Colon (tissue), 2 donors: Measurements from ENCODE around the gene MAP3K3.

Experiments used
- FAIRE-seq: peaks from 2 replicates; lab custom pipeline; 2012; peaks lifted over from hg19 to GRCh38; lab: Jason Lieb, UNC
- donor health status: control.
- donor health status: control.

MAP3K3 gene

DNA sequence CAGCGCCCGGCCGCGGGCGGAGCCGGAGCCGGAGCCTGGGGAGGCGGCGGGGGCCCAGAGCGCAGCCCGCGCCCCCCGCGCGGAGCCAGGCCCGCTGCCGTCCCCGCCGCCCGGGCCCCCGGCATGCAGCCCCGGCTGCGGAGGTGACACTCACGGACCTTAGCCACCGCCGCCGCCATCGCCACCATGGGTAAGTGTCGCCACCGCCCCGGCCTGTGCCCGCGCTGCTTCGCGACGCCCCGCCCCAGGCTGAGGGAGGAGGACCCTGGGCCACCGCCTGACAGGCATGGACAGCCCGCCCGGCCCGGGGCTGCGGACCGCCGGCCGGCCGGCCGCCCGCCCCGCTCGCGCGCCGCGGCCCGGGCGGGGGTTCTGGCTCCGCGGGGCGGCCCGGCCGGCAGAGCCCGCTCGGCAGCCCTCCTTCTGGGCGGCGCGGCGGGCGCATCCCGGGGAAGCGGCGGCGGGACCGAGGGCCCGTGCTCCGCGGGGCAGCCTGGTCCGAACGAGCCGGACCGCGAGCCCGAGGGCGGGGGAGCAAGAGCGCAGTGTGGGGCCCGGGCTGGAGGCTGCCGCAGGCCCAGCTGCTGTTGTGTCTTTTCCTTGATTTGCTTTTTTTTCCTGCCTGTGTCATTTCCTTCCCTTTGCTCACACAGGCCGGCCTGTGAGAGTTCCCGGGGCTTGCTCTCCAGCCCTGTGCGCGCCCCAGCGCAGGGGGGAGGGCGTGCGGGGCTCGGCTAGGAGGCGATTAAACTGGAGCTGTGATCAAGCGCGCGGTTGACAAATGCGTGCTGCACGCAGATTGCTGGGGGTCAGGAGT is 565 bp downstream of the MAP3K3 start:
- FAIRE-seq, result no peak

DNA sequence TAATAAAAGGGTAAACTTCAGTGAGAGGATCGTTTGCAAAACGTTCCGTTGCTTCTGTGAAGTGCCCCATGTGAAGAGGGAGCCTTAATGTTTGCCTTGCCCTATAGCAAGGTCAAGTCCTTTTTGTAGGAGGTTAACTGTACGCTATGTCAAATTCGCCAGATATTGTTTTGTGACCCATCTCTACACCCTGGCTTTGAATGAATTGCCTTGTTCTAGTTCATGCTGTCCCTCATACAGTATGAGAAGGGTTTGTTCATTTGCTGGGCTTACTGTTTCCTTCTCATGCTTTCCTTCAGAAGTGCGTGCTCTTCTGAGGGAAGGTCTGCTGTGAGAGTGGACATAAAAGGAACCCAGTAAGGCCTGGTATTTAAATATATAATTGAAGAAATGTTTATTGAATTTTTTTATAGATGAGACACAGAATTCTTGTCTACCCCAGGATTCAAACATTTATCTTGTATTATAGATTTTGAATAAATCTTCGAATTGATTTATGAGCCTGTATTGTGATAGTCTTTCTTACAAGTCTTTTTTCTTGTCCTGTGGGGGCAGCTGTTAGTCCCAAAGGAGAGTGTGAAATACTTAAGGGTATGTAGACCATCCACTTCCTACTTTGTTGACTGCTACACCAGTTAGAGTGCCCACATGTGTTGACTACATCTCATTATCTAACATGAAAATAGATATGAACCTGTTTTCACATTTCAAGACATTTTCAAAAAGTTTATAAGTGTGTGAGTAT is 1.7 kb downstream of the MAP3K3 start:
- FAIRE-seq, result no peak

DNA sequence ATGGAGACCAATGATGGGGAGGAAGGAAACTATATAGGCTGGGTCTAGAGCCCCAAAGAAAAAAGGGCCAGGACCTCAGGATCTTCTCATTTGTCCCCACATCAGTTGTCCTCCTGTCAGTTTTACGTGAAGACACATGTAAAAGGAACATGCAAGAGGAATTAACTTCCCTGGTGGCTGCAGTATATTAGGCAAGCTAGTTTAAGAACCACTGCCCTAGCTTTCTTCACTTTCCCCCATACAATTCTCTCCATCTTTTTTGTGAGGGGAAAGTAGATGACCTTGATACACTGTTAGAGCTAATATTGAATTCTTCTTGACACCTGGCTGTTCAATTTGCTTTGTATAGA is 2.3 kb downstream of the MAP3K3 start:
- no peak for FAIRE-seq

DNA sequence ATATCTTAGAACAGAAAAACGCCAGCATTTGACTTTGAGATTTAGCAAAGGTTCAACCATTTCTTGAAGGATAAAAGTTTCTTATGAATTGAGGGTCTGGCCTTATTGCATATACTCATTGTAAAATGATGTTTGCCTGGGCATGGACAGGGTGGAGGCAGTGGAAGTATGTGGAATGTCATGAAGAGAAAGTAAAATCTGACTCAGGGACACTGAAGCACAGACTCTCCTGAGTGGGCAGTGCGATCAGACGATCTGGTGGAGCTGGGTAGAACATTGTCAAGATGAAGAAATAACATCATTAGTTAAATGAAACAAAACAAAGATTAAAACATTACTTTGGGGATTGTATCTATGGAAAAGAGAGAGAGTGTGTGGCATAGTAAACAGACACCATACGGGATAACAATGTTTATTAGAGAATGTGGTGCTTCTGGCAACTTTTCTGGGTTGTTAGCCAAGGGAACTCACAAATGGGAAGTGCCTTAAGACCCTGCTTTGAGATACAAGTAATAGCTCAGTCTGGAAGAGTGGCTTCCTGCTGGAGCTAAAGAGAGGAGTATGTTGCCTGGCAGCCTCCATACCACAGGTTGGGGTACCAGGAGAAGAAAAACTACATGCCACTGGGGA is 4.4 kb downstream of the MAP3K3 start:
- FAIRE-seq, result no peak

DNA sequence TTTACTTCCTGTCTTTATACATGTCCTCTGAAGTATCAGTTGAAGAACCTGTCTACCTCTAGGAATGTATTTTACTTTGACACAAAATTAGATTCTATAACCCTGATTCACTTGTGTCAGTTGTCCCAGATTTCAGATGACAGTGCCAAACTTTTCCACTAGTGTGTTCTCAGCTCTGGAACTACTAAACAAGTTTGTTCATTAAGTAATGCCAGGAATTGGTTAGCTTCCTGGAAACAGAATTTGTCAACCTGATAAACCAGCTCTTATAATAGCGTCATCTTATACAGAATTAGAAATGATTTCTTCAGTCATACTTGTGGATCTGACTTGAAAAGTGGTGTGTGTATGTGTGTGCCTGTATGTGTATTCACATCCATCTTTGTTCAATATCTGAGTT is 7.4 kb downstream of the MAP3K3 start:
- FAIRE-seq, result no peak

DNA sequence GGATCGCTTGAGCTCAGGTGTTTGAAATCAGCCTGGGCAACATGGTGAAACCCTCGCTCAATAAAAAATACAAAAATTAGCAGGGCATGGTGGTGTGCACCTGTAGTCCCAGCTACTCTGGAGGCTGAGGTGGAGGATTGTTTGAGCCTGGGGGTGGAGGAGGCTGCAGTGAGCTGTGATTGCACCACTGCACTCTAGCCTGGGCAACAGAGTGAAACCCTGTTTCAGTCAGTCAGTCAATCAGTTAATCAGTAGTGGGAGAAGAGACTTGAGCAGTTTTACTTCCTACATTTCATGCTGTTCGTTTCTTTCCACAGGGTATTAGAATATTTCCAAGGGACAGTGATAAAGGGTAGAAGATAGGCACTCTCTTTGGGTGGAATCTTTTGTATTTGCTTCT is 8.8 kb downstream of the MAP3K3 start:
- no peak for FAIRE-seq

DNA sequence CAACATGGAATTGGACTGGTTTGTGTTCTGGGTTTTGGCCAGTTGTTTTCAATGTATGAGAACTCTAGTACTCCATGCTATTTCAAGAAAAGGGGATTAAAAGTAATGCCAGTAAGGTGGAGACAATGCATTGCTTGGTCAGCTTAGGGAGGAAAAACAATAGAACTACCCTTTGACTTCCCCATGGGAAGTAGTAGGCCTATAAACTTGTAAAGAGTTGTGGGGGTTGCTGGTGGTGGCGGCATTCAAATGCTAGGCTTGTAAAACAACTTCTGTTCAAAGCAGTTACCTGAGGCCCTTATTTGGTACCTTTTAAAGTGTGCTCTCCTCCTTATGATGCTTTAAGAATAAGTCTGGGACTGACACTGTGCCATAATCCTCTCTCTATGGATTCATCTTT is 9.4 kb downstream of the MAP3K3 start:
- FAIRE-seq, result no peak

DNA sequence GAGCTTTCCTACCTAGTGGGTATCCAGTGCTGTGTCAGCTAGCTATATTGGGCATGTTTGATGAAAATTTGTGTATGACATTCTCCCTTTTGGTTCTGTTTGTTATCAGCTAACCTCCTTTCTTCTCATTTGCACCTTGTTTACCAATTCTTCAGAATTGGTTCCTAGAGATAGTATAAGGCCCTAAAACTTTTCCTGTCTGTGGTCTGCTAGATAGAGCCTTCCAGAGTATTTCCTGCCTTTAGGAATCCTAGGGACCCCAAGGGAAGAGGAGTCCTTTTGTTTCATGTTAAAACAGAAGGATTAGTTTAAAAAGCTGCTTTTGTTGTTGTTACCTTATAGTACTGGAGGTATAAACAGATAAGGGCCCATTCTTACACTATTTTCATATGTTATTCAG is 11.5 kb downstream of the MAP3K3 start:
- no peak for FAIRE-seq

DNA sequence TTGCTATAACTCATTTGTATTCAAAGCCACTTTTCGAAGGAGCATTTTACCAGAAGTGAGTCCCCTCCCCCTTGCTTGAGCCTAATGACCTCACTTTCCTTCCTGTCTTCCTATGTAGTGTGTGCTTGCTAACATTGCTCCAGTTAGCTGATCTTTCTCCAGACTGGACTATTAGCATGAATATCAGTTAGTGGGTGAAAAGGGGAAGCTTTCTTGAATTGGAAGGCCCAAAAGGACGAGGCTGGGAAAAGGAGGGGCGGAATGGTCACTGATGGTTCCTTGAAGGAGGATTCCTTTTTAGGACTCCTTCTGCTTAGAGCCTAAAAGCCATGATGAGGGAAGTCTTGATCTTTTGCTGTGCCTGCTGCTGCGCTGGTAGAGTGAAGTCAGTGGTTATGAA is 11.9 kb downstream of the MAP3K3 start:
- no peak for FAIRE-seq

DNA sequence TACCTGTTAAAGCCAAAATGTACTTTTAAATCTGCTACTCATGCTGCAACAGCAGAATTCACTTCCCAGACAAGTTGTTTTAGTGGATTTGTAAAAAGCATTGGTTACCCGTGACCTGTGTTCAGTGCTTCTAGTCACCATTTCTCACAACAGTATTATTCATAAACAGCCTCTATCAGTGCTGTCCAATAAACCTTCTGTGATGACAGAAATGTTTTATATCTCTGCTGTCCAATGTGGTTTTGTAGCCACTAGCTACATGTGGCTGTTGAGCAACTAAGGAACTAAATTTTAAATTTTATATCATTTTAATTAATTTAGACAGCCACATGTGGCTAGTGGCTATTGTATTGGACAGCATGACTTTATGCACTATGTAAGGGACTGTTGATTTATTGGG is 12.6 kb downstream of the MAP3K3 start:
- no peak for FAIRE-seq

DNA sequence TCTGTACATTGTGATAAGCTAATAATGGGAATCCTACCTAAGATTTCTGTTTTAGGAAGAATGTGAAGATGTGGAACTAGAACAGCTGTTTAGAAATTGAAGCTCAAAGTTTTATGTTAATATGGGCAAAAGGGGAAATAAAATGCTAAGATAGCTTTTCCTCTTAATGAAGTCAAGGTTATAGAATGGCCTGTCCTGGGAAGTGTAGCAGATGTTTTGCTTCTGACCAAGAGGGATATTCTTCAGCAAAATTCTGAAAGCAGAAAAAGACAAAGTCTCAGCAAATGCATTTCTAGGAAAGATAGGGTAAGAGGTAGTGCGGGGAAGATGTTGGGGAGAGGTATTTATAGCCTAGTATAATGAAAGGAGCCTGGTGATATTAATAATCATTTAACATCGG is 13.1 kb downstream of the MAP3K3 start:
- no peak for FAIRE-seq

DNA sequence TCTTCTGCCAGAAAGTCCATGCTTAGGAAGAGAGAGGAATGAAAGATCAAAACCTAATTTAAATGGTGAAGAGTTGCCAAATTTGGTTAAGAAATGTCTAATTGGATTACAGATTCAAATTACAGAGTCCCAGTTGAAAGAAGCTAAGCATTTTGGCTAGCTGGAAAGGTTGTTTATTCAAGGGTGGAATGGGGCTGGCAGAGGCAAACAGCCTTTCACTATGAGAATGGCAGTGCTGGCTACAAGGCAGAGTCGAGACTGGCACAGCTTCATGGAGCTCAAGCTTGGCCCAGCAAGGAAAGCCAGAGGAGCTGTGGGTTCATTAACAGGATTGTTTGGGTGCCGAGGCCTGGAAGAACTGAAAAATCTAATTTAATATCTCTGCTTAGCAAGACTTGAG is 13.6 kb downstream of the MAP3K3 start:
- no peak for FAIRE-seq

DNA sequence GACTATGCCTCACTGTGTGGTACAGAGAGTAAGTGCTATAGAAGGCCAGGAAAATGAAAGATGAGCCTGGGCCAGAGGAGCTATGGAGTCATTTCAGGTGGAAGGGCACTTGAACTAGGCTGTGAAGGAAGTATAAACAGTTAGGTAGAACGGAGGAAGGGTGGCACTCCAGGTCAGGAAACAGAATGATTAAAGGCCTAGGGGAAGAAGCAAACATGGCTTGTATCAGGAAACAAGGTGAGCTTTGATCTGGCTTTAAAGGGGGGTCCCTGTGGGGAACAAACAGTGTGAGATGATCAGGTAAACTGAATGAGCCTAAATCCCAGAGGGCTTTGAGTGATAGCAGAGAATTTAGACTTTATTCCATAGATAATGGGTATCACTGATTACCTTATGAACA is 16.9 kb downstream of the MAP3K3 start:
- no peak for FAIRE-seq

DNA sequence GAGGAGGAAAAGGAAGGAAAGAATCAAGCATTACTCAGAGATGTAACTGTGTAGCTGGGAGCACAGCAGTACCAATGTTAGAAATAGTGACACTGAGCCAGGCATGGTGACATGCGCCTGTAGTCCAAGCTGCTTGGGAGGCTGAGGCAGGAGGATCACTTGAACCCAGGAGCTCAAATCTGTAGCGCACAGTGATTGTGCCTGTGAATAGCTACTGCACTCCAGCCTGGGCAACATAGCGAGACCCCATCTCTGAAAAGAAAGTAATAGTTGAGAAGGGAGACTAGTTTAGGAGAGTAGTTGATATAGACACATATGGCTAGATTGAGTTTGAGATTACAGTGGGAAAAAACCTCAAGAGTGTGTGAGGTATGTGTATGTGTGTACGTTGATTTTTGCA is 17.8 kb downstream of the MAP3K3 start:
- FAIRE-seq, result no peak

DNA sequence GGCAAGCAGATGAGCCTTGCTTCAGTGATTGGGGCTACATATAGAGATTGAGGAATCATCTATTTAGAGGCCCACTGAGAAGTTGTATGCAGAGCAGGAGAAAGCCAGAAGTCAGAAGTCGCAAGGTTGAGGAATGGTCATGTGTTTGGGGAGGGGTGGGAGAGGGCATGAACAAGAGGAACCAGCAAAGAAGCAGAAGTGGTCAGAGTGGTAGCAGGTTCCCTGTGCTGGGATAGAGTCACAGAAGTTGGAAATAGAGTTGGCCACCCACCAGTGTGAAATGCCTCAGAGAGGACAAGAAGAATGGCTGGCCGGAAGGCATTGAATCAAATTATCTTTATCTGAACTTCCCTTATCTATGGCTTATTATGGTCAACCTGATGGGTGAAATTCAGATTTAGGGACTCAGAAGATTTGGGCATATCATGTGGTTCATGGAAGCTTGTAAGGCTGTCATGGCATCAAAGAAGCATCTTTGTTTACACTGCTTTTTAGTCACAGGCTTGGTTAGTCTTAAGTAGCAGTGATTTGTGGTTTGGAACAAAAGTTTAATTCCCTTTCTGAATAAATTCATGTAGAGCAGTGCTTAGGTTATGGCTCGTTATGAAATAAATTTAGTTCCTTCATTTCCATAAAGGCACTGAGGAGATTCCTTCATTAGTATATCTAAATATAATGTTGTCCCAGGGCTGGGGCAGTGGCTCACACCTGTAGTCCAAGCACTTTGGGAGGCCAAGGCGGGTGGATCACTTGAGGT is 19.7 kb downstream of the MAP3K3 start:
- no peak for FAIRE-seq

DNA sequence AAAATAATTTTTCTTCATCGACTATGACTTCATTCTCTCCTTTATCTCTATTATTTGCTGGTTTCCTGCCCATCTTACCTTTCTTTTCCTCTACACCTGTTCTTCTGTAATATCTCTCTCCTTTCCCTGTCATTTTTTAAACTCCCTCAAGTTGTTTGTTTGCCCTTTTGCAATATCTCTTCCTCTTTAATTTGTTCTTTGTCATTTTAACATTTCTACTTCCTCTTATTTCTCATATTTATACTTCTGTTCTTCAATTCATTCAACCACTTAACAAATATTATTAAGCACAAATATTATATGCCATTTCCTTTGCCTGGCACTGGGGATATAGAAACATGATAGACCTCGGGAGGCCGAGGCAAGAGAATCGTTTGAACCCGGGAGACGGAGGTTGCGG is 22.6 kb downstream of the MAP3K3 start:
- no peak for FAIRE-seq

DNA sequence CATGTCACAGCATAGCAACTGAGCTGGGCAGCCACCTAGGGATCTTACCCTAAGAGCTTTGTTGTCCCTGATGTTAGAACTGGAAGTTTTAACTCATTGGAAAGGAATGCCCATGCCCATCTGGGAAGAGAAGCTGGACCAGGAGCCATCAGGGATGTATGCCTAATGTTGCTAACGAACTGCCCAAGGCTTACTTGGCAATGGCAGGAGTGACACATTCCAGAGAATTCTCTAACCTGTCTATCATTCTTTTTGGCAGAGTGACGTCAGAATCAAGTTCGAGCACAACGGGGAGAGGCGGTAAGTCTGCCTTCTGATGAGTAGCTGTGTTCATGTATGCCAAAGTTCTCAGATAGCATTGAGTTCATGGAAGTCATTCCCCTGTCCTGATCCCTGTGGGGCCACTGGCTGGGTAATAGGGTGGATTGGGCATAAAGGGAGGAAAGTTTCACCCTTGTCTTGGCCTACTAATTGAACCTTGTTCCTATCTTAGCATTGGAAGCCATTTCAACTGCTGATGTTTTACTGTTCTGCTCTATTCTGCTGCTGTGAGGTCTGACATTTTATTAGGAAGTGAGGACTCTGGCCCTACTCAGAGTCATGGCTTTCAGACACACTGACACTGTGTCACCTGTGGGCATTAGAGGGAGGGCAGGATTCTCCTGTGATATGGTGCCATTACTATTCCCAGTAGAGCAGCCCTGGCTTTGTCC is 23.7 kb downstream of the MAP3K3 start:
- no peak for FAIRE-seq

DNA sequence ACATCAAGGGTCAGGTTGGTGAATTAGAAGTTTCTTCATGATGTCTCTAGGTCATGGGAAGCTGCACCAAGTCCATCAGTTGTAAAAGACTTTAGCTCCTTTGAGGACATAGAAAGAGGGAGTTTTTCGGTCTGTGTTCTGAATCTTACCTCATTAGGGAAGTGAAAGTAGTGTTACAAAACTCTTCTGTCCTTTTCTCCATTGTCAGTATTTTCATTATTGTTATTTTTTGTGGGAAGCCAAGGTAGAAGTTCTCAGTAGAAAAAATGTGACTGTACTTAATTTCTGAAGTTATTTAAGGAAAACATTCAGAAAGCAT is 24.2 kb downstream of the MAP3K3 start:
- no peak for FAIRE-seq

DNA sequence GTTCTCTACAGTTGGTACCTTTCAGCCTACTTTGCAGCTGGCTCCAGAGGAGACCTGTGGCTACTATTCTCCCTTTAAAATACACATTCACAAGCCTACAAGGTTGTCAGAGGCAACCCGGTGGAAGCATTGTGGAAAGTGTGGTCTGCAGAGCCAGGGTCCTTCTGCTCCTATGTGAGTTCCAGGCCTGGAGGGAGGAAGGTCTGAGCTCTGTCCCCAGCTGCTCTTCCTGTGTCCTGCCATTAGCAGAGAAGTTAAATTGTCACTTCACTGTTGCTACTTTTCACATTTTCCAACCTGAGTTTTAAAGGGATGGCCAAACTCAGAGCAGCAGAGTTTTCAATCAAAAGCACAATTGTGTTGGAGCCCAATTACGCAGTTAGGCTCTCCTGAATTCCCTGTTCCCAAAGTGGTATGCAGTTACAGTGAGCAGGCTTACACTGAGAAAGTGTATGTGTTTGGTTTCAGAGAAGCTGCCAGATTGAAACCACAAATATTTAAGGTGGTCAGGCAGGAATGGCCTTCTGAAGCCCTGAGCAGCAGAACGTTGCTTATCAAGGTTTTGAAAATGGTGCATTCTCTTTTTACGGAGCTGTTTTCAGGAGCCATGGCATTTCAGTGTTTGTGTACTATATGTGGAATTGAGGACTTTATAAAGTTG is 25.0 kb downstream of the MAP3K3 start:
- no peak for FAIRE-seq

DNA sequence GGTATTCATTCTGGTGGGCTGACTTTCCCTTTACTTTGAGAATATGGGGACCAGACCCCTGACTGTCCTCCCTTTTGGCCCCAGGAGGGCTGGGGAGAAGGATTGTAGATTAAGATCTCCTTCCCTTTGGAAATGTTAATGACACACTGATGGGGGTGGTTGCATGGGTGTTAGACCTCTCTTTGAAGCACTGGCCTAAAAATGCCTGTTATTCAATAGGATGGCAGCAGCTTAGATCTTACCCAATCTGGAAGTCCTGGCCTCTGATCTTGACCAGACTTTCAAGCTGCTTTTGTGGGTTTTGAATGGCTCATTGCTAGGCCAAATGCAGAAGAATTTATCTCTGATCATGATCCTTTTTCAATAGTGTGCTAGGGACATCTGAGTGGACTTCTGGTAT is 25.7 kb downstream of the MAP3K3 start:
- no peak for FAIRE-seq

DNA sequence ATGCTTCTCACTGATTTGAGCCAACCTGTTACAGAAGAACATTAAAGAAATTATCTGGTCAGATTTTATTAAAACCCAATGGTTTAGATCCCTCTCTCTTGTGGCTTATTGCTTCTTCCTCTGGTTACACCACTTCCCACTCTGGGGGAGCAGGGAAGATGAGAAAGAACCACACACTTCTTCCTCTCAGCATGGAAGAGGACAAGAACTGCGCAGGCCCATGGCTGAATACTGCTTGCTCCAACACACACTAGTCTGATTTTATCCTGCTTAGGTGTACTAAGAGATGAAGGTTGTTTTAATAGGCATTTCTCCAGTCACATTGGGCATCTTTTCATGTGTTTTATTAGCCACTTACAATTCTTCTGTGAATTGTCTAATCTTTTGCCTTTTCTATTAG is 27.6 kb downstream of the MAP3K3 start:
- FAIRE-seq, result no peak

DNA sequence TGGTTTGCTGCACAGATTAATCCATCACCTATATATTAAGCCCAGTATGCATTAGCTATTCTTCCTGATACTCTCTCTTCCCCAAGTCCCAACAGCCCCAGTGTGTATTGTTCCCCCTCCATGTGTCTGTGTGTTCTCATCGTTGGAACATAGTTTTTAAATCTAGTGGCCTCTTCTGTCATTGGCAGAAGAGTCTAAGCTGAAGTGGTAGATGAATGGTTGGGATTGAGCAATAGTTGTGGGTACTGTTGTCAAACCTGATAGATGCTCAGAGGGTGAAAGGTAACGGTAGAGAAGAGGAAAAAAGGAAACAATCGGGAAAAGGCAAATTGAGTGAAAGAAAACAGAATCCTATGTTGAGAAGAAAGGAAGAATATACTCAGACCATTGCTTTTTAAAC is 29.9 kb downstream of the MAP3K3 start:
- no peak for FAIRE-seq
